ENCODE results near the gene DDX1.

DDX1 gene

GRCh38 chr2:15642815-15643500, 51.3 kb downstream of the DDX1 start:
- no peak for DNase-seq
- no peak overlapping the region for H3K4me3 ChIP-seq (ENCODE audit: low read depth, low read length)
- H3K36me3 ChIP-seq, result peaks cover 6% of the 10 kb centered on the region
- H3K4me1 ChIP-seq, result no peaks in the 10 kb centered on the region
- no peak for TF ChIP-seq CTCF (IDR thresholded peaks at IDR 0.05; ENCODE audit: low read depth, low read length)
- H3K9me3 ChIP-seq, result no peaks in the 10 kb centered on the region
- H3K27me3 ChIP-seq, result no peaks in the 10 kb centered on the region

GRCh38 chr2:15643791-15644585, 52.3 kb downstream of the DDX1 start:
- TF ChIP-seq CTCF (IDR thresholded peaks at IDR 0.05; ENCODE audit: low read depth, low read length), result no peak
- Histone ChIP-seq H3K27me3 (no peaks in the 10 kb centered on the region), H3K4me1 (no peaks in the 10 kb centered on the region), H3K36me3 (peaks cover 6% of the 10 kb centered on the region), H3K4me3 (ENCODE audit: low read depth, low read length) (no peak overlapping the region), H3K9me3 (no peaks in the 10 kb centered on the region)
- DNase-seq, result no peak

- TF ChIP-seq CTCF (IDR thresholded peaks at IDR 0.05; ENCODE audit: low read depth, low read length), result no peak
- DNase-seq, result no peak
- Histone ChIP-seq H3K36me3 (peaks cover 6% of the 10 kb centered on the region), H3K4me1 (no peaks in the 10 kb centered on the region), H3K9me3 (no peaks in the 10 kb centered on the region), H3K4me3 (ENCODE audit: low read depth, low read length) (no peak overlapping the region), H3K27me3 (no peaks in the 10 kb centered on the region)
Observed at GRCh38 chr2:15645300-15645699, 53.6 kb downstream of the DDX1 start.

- no peak for TF ChIP-seq CTCF (IDR thresholded peaks at IDR 0.05; ENCODE audit: low read depth, low read length)
- no peaks in the 10 kb centered on the region for H3K27me3 ChIP-seq
- H3K4me3 ChIP-seq (ENCODE audit: low read depth, low read length), result no peak overlapping the region
- H3K4me1 ChIP-seq, result no peaks in the 10 kb centered on the region
- no peak for DNase-seq
- H3K9me3 ChIP-seq, result no peaks in the 10 kb centered on the region
- peaks cover 6% of the 10 kb centered on the region for H3K36me3 ChIP-seq
Observed at GRCh38 chr2:15645720-15646385, 54.2 kb downstream of the DDX1 start.

GRCh38 chr2:15646661-15647060, 55.0 kb downstream of the DDX1 start:
- Histone ChIP-seq H3K36me3 (peaks cover 6% of the 10 kb centered on the region), H3K9me3 (no peaks in the 10 kb centered on the region), H3K4me1 (no peaks in the 10 kb centered on the region), H3K27me3 (no peaks in the 10 kb centered on the region), H3K4me3 (ENCODE audit: low read depth, low read length) (no peak overlapping the region)
- no peak for DNase-seq
- no peak for TF ChIP-seq CTCF (IDR thresholded peaks at IDR 0.05; ENCODE audit: low read depth, low read length)
